GM04504 (cell line): ENCODE data around the gene ATP1A2.

Experiments used
- DNase-seq: peaks from one replicate; pipeline ENCODE4 v3.0.0-alpha.2; 2012; ENCODE audit warnings: low read depth

ATP1A2 gene

DNA sequence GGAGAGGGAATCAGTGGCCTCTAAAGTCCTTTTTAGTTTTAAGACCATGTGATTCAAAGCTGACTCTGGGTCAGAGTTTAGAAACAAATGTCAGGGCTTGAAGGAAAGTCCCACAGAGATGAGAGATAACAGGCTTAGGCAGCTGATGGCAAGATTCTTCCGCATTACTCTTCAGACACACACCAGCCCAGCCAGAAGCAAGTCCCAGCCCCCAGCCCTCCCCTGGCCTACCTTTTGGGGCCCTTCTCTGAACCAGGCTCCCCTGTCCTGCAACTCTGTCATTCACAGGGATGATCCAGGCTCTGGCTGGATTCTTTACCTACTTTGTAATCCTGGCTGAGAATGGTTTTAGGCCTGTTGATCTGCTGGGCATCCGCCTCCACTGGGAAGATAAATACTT is 61.7 kb downstream of the ATP1A2 start:
- DNase-seq = no peak

DNA sequence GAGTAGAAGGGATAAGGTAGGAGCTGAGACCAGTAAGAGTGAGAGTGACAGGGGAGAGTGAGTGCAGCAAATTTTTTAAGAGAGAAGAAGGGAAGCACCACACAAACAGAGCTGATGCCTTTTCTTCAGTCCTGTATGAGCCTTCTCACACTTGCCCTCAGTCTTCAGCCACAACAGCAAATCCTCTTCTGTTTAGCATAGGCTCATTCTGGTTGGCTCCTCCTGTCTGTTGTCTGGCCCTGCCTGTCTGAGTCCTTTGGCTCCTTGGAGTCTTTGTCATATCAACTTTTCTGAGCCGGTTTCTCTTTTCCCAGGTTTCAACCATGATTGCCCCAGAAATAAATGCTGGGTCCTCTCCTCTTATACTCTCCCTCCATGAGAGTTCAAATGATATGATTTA is 62.1 kb downstream of the ATP1A2 start:
- DNase-seq = no peak

DNA sequence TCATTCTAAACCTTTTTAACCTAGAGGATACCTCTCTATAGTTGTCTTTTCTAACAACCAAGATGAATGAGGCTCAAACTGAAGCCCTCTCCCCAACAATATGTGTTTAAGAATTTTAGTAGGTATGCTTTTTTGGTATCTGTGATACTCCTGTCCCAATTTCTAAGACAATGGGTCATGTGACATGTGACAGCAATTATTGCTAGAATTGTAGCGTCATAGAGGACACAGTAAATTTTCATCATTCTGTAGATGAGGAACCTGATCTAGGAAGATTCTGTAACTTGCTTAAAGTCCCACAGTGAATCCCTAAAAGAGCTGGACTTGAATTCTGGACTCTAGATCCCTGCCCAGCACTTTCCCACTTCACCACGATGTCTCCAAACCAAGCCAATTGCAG is 63.2 kb downstream of the ATP1A2 start:
- DNase-seq = no peak

DNA sequence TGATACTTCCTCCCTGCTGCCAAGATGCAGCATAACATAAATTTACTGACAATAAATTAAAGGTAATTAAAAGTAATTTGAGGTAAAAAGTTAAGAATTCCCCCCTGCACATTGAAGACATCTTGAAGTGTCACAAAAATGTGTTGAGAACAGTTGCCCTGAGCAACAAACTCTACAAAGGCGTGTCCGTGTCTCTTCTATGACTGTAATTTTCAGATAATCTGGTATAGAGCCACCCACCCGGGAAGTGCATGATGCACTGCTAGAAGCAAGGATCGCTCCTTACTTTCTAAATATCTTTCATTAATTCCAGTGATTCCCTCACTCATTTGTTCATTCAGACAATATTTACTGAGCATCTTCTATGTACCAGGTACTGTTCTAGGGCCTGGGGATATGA is 63.8 kb downstream of the ATP1A2 start:
- DNase-seq = no peak

DNA sequence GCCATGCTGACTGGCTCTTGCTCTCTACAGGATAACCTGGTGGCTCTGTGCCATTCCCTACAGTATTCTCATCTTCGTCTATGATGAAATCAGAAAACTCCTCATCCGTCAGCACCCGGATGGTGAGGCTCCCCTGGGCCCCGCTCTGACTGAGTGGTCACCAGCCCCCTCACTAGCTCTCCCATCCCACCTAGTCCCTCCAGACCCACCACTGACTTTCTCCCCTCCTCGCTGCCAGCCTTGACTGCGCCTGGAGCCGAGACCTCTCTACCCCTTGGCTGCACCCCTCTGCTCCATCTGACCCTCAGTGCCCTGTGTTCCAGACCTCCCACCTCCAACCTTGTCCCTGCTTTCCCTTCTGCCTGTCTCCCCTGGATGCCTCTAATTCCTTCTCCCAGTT is 70.7 kb downstream of the ATP1A2 start:
- no peak for DNase-seq

DNA sequence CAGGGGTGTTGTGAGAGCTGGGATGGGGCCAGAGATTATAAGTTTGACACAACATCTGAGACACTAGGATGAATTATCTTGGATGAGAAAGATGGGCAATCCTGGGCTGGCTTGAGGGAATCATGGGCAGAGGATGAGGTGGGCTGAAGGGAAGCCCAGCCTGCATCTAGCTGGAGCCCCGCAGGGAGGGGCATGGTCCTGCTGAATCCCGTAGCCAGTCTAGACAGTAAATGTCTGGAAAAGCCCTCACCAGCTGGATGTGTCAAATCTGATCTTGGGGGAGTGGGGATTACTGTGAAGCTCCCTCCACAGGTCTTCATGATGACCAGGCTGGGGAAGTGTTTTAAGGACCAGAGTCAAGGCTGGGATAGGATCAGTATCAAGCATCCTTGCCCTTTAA is 71.2 kb downstream of the ATP1A2 start:
- no peak for DNase-seq

DNA sequence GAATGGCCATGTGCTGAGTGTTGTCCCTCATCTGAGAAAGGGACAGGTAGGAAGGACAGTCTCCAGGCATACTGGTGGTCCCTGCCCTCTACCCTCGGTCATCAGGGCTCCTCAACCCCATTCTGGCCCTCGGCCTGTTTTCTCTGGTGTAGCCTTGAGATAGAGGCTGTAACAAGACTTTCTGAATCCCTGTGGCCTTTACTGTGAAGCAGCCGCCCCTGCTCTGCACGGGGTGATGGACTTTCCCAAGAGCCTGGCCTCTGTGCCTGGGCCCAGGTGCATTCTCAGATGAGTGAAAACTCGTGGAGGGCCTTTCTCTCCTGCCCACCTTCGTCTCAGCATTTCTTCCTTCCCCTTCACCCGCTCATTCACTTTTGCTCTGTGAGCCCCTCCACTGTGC is 71.8 kb downstream of the ATP1A2 start:
- no peak for DNase-seq

DNA sequence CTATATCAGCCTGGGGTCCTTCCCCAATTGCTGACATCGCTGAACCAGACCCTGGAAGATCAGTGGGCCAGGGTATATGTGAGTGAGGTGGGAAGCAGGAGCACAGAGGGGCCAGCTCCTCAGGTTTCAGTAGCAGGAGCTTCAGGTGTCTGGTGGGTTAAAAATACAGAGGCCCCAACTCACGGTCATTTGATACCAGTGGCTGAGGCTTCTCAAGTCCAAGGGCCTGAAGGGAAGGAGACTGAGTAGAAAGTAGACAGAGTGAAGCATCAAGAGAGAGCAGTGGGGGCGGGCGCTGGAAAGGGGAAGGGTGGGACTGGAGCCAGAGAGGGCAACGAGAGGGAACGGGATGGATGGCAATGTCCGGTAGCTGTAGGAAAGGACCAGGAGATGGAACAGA is 72.8 kb downstream of the ATP1A2 start:
- no peak for DNase-seq

DNA sequence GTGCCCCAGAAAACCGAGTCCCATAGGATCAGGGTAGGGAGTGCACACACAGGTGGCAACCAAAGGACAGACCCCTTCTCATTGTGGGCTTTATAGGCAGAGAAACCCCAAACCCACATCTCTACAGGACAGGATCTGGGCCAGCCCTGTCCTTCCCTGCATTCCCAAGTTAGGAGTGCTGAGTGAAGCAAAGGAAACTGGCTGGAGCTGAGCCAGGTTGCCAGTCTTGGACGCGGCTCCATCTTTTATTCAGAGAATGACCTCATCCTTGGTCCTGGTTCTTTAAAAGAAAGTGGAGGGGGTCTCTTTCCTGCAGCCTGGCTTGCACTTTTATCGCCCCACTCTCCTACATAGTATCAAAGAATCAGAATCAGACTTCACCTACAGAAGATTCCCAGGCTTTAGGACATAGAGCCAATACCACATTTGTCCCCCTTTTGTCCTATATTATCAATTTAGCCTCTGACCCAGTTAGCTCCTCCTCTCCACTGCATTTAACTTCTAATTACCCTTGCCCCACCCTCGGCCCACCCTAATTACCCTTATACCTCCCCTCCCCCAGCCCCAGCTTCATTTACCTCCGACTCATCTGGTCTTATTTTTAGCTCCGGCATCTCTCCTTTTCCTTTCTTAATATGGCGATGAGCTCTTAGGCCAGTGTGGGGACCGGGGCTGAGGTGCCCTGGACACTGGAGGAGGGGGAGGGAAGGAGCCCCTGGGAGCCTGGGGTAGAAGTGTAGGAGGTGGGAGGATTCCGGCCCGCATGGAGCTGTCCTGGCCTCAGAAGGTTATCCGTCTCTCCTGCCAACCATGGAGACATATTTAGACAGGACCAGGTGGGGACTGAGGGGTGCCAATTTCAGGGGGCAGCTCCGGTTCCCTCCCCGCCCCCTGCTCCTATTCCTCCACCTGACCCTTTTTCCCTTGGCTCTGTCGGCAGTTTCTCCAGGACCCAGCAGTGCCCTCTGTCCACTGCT is 74.4 kb downstream of the ATP1A2 start, which contains the start of gene CASQ1:
Gene CASQ1, plus strand, starts transcription at position 927 of the 977 bp plus-strand sequence. CDS start 177 bp downstream, outside the sequence.
- DNase-seq = peak; percentile 18

DNA sequence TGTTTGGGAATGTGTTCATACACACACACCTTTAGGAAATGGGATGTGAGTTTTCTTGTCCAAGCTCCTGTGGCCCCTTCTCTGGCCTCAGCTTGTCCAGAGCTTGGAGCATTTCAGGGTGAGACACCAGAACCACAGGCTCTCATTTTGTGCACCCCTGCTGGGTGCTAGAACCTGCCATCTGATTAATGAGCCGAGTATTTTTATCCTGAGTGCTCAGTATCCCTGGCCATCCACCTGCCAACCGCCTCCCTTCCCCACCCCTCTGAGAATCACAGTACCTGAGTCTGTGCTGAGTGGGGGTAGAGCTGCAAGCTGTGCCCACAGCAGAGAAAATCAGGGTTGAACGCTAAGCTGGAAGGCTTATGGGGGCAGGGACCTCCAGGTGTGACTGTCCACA is 76.2 kb downstream of the ATP1A2 start:
- no peak for DNase-seq

DNA sequence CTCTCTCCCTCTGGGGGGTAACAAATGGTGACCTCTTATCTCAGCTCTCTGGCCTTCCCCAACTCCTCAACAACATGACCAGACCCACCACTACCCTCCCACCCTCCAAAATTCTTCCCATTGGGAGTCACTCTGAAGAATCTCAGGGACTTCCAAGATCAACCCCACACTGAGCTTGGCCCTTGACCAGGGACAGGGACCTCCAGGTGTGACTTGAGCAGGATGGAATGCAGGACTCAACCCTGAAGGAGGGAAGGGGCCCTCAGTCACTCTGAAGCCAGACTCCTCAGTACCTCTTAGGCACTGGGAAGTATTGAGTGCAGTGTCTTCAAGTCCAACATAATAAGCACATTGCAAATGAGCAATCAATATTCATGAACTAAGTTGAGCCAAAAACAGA is 76.7 kb downstream of the ATP1A2 start:
- no peak for DNase-seq
